Midbrain (tissue), 1 donor: ENCODE results near the gene GPR31.

Experiments used
- DNase-seq: peaks from one replicate; lab custom pipeline; 2025; lab: John Stamatoyannopoulos, UW

GPR31 gene

GRCh38 chr6:167137881-167138280 lies 19.9 kb downstream of the GPR31 start:
- no peak for DNase-seq

DNA sequence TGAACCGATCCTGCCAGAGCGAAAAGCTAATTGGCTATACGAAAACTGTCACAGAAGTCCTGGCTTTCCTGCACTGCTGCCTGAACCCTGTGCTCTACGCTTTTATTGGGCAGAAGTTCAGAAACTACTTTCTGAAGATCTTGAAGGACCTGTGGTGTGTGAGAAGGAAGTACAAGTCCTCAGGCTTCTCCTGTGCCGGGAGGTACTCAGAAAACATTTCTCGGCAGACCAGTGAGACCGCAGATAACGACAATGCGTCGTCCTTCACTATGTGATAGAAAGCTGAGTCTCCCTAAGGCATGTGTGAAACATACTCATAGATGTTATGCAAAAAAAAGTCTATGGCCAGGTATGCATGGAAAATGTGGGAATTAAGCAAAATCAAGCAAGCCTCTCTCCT lies 20.7 kb downstream of the GPR31 start:
- no peak for DNase-seq

DNA sequence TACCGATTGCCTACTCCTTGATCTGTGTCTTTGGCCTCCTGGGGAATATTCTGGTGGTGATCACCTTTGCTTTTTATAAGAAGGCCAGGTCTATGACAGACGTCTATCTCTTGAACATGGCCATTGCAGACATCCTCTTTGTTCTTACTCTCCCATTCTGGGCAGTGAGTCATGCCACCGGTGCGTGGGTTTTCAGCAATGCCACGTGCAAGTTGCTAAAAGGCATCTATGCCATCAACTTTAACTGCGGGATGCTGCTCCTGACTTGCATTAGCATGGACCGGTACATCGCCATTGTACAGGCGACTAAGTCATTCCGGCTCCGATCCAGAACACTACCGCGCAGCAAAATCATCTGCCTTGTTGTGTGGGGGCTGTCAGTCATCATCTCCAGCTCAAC lies 21.4 kb downstream of the GPR31 start:
- DNase-seq = no peak

- DNase-seq = no peak
Measured at GRCh38 chr6:167134448-167135328, 23.1 kb downstream of the GPR31 start.

- DNase-seq = no peak
Measured at GRCh38 chr6:167130712-167131684, 26.8 kb downstream of the GPR31 start.

DNA sequence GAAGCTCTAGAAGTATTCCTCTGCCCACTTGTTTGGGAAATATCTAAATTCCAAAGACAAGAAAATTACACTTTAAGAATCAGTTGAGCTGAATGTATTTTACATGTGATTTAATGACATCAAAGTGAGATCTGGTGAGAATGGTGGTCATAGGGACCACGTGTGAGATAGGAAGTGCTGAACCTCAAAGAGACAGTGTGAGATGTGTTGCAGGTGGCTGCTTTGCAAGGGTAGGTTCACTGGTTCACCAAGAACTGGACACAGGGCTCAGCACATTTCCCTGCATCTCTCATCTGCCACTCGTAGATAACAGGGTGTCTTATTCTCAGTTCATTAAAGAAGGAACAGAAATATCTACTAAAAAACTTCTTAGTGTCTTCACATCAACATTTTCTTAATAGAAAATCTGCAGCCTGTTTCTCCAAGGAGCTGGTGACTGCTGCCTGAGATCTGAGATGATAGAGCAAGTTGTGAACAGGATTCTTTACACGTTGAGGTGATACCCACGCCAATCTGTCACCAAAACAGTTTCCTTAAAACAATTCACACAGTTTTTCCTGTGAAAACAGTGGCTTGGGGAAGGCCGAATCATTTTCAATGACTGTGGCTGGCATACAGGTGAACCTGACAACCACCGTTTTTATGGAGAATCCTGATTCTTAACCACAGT lies 27.6 kb downstream of the GPR31 start:
- DNase-seq = no peak

- no peak for DNase-seq
Measured at GRCh38 chr6:167129562-167129961, 28.2 kb downstream of the GPR31 start.

- DNase-seq = no peak
Measured at GRCh38 chr6:167129159-167129558, 28.6 kb downstream of the GPR31 start.

DNA sequence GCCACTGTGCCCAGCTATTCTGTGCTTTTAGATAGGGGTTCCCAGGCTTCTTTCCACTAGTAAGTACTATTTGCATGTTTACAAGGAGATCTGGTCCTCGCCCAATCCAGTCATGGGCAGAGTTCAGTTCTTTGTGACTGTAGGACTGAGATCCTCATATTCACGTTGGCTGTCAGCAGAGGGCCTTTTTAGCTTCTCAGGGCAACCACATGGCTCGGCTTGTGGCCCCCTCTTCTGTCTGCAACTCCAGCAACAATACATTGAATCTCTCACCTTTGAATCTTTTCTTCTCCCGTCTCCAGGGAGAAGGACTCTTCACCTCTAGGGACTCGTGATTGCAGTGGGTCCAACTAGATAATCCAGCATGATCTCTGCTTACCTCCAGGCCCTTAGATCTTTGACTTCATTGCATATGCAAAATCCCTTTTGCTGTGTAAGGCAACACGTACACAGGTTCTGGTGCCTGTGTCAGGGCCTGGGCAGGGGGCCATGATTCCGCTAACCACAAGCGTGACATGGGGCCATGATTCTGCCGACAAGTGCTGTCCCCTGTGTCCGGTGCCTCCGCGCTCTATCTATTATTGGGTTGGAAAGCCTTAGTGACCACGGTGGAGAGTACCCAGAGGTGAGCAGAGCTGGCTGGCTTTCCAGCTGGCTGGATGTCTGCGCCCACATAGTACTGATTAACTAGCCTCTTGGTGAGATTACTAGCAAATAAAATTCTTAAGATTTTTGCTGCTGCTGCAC lies 29.8 kb downstream of the GPR31 start:
- no peak for DNase-seq

DNA sequence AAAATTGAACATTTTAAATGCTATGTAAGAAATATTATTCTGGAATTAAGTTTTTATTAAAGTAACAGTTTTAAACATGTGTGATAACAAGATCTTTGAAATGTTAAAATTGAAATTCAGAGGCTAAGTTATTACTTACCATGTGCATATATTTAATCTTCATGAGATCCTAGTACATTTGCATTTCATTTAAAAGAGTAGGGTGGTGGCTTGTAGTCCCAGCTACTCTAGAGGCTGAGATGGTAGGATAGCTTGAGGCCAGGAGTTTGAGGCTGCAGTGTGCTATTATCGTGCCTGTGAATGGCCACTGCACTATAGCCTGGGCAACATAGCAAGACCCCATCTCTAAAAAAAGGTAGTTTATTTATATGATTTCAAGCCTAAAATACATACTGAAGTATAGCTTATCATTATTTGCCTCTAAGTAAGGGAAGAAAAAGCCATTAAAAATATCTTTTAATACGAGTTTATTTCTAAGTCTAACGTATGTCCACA lies 31.9 kb downstream of the GPR31 start:
- DNase-seq = no peak

- no peak for DNase-seq
Measured at GRCh38 chr6:167125410-167125809, 32.4 kb downstream of the GPR31 start.

GRCh38 chr6:167124753-167125152 lies 33.0 kb downstream of the GPR31 start:
- DNase-seq = no peak

- DNase-seq = no peak
Measured at GRCh38 chr6:167122827-167123657, 34.7 kb downstream of the GPR31 start, which contains the start of gene CCR6. TSS of gene CCR6 (plus strand) at chr6:167123096. CDS start at chr6:167136135, 13,039 bp downstream.

- no peak for DNase-seq
Measured at GRCh38 chr6:167122041-167122826, 35.5 kb downstream of the GPR31 start.

DNA sequence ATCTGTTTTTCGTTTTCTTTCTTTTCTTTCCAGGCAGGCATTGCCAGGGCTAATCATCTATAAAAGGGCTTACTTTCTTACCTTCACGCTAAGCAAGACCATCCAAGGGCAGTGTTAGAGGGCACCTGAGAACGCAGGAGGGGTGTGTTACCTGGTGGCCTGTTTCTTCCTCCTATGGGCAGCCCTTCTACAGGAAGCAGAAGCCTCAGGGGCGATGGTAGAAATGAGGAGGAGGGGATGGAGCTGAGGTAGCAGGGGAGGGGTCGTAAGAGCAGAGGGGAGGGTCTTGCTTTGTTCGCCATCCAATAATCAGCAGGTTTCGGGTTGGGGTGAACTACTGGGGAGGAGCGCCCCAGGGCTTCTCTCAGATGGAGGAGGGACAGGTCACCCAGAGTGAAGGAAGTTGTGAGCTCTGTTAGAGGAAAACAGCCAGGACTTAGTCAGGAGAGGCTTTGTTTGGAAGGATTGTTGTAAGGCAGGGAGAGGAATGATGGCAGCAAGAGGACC lies 36.4 kb downstream of the GPR31 start:
- DNase-seq = no peak

- DNase-seq = no peak
Measured at GRCh38 chr6:167120583-167120903, 37.2 kb downstream of the GPR31 start.

- DNase-seq = no peak
Measured at GRCh38 chr6:167119670-167120582, 37.9 kb downstream of the GPR31 start.

GRCh38 chr6:167118839-167119238 lies 38.9 kb downstream of the GPR31 start:
- DNase-seq = no peak
